HG03139 (cell line): Measurements from ENCODE around the gene OR6M1.
A peak's percentile ranks its signal among the peaks of the same experiment; 100 is the strongest.

Source experiments
- ATAC-seq: cut with Tn5 transposase; IDR thresholded peaks from one replicate; pipeline ENCODE4 v1.9.1; 2021; ENCODE audit not compliant: unreplicated experiment

Gene OR6M1, protein sequence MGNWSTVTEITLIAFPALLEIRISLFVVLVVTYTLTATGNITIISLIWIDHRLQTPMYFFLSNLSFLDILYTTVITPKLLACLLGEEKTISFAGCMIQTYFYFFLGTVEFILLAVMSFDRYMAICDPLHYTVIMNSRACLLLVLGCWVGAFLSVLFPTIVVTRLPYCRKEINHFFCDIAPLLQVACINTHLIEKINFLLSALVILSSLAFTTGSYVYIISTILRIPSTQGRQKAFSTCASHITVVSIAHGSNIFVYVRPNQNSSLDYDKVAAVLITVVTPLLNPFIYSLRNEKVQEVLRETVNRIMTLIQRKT

DNA sequence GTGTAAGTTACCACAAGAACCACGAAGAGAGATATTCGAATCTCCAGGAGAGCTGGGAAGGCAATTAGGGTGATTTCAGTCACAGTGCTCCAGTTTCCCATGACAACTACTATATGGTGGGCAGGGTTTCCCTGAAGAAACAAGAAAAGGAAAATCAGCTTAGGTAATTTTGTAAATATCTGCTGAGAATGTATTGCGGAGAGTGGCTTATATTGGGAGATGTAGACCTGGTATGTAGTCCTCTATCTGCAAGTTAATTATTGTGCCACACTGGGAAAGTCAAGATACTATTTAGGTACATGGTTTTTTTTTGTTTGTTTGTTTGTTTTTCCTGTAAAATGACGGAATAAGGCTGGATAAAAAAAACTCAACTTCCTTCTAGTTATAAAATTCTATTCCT is at the start of gene OR6M1:
Gene OR6M1, minus strand, starts transcription at position 101 of the 400 bp plus-strand sequence. Its CDS starts 0 bp downstream, at position 101.
- ATAC-seq, result no peak

DNA sequence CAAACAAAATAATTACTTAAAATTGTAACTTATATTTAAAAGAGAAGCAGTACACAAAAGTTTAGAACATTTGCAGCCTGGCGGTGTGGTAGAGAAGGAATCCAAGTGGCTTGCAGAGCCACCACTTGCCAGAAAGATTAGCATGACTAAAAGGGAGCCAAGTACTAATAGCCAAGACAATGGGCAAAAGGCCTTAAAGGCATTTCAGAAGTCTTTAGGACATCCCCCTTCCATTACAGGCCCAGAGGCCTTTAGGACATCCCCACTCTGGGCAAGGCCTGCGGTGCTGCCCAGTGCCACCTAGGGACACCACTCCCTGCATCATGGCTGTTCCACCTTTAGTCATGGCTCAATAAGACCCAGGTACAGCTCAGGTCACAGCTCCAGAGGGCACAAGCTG is 46.9 kb upstream of the OR6M1 start:
- no peak for ATAC-seq

DNA sequence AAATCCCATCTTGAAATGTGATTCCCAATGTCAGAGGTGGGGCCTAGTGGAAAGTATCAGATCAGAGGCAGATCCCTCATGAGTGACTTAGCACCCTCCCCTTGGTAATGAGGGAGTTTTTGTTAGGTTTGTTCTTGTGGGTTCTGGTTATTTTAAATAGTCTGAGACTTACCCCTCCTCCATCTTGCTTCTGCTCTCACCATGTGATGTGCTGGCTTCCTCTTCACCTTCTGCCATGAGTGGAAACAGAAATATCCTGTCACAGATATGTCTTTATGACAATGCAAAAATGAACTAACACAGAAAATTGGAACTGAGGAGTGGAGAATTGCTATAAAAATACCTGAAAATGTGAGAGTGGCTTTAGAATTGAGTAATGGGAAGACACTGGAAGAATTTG is 46.2 kb upstream of the OR6M1 start:
- no peak for ATAC-seq

DNA sequence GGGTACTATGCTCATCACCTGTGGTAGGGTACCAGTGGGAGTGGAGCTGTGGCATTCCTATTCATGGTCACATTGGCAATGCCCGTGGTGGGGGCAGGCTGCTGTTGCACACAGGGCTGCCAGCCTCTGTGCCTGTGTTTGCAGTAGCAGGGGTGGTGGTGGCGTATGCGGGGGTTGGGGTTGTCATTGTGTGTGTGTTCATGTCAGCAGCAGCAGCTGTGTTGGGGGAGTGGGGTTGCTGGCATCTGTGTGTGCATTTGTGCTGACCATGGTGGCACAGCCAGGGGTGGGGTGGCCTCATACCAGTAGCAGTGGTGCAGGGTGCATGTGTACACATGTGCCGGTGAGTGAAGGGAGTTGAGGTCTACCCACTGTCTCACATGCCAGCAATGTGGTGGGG is 45.0 kb upstream of the OR6M1 start:
- ATAC-seq, result no peak

DNA sequence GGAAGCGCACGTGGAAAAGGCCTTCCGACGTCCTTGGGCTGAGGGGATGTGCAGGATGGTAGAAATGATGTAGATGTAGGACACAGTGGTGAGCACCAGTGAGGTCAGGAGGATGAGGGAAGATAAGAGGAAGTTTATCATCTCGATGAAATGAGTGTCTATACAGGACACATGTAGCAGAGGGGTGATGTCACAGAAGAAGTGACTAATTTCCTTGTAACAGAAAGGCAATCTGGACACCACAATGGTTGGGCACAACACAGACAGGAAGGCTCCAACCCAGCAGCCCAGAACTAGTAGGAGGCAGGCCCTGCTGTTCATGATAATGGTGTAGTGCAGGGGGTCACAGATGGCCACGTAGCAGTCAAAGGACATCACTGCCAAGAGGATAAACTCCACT is 35.0 kb upstream of the OR6M1 start:
- ATAC-seq, result no peak

DNA sequence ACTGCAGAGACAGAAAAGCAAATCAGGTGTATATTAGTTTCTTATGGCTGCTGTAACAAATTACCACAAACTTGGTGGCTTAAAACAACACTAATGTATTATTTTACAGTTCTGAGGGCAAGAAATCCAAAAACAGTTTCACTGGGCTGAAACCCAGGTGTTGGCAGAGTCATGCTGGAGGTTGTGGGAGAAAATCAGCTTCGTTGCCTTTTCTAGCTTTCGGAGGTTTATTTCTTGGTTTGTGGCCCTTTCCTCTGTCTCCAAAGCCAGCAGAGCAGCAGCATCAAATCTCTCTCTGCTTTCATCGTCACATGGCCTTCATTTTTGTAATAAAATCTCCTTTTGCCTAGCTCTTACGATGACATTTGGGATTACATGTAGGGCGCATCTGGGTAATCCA is 33.0 kb upstream of the OR6M1 start:
- no peak for ATAC-seq

DNA sequence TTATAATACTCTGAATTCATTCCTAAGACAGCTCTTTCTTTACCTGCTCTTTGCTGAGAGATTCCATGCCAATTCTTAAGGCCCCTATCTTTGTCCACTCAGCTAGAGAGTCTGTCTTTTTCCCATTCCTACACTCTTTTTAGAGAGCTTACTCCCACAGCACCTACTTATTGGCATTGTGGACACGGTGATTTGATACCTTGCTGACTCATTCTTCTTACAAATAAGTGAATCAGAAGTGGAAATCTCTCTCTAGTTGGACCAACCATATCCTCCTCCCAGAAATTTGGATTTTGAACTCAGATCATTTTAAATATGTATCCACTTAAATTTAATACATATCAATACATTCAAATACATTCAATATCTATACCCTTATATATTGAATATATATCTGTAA is 32.5 kb upstream of the OR6M1 start:
- no peak for ATAC-seq

DNA sequence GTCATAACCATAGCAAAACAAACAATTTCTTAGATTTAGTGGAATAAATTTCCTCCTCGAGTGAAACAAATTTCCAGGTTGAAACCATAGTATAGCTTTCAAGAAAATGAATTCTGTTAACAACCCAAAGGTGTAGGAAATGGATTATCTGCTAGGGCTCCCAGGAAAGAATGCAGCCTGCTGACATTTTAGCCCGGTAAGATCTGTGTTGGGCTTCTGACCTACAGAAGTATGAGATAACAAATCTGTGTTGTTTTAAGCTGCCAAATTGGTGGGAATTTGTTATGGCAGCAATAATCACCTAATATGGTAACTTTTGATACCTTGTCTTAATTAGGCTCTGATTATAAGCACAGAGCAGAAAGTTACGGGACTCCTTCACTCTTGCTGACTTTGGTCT is 32.0 kb upstream of the OR6M1 start:
- ATAC-seq, result no peak

DNA sequence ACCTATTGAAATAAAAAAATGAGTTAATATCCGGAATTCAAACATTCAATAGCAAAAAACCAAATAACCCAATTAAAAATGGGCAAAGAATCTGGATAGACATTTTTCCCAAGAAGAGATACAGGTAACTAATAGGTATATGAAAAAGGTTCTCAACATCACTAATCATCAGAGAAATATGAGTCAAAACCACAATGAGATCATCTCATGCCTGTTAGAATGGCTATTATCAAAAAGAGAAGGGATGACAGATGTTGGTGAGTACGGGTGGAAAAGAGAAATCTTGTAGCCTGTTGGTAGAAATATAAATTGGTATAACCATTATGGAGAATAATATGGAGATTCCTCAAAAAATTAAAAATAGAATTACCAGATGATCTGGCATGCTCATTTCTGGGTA is 26.9 kb upstream of the OR6M1 start:
- ATAC-seq, result no peak

DNA sequence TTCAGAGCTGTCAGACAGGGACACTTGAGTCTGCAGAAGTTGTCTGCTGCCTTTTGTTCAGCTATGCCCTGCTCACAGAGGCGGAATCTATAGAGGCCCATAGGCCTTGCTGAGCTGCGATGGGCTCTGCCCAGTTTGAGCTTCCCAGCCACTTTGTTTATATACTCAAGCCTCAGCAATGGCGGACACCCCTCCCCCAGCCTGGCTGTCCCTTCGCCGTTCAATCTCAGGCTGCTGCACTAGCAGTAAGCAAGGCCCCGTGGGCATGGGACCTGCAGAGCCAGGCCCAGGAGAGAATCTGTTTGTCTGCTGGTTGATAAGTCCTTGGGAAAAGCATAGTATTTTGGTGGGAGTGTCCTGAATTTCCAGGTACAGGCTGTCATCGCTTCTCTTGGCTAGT is 23.6 kb upstream of the OR6M1 start:
- no peak for ATAC-seq

DNA sequence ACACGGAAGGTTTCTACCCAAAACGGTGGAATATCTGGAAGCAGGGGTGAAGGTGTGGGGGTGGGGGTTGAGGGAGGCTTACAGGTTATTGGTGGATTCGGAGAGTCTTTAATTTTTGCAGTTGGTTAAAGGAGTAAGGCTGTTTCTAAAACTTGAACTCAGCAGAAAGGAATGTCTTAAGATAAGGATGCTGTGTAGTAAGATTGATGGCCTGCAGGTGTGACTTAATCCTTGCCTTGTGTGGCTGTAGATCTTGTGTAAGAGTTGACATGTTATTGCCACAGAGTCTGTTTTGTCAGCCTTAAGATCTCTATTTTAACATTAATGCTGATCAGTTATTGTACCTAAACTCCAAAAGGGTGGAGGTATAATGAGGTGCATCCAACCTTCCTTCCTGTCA is 16.4 kb upstream of the OR6M1 start:
- no peak for ATAC-seq

DNA sequence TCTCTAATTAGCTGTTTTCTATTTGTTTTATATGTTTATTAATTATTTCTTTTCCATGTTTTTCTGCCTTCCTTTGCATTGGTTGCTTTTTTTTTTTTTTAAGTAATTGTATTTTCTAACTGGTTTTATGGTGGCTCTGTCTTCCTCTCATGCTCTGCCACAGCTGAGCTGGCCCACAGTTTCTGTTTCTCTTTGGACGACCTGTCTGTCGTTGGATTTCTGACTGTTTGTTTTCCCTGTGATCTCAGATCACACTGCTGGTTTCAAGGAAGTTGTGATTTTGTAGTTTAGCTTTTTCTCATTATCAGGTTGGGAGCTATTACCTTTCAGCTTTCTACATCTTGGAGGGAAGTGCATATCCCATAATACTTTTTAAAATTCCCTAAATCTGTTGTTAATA is 15.9 kb upstream of the OR6M1 start:
- peak; percentile 92 for ATAC-seq

DNA sequence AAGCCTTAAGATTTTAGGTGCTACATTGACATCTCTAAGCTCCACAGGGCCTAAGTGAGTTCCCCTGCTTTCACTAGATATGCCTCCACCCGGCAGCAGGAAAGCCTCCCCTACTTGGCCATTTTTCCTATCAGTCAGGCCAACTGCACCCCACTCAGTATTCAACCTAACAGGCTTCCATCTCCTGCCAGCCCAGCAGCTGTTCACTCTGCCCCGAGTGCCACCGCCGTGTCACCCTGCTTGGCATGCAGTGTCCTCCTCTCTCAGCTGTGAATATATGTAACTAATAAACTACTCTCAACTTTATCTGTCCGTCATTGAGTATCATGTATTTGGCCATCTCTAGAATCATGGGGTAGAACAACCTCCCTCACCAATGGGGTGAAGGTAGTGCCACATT is 9.0 kb upstream of the OR6M1 start:
- ATAC-seq, result no peak

DNA sequence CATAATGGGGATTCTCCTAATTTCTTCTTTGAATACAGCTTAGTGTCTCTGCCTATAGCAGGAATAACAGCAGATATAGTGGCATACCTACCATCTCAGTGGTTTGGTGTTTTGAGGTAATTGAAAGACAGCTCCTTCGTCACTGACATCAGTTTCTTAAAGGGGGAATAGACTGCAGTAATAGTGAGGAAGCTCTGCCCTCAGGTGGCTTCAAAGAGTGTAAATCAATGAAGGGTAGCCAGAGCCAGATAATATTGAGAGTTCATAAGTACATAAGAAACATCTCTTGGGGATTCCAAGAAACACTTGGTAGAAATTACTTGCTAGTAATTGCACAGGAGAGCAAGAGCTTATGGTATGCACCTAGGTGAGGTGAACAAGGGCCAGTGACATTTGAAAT is 4.4 kb downstream of the OR6M1 start:
- no peak for ATAC-seq

DNA sequence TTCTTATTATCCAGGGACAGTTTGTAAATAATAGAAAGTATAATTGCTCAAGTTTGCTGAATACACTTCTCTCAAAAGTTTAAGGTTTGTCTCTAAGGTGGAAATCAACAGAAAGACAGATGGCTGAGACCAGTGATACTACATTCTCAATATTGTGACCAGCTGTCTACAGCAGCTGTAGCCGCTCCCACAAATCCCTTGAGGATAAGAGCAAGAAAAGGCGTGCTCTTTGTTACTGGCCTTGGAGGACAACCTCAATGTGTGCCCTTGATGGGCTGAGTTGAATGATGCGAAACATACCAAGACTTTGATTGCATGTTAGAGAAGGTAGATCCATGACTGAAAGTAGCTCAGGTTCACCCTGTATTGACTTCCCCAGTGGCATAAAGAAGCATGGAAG is 6.1 kb downstream of the OR6M1 start:
- ATAC-seq, result no peak

DNA sequence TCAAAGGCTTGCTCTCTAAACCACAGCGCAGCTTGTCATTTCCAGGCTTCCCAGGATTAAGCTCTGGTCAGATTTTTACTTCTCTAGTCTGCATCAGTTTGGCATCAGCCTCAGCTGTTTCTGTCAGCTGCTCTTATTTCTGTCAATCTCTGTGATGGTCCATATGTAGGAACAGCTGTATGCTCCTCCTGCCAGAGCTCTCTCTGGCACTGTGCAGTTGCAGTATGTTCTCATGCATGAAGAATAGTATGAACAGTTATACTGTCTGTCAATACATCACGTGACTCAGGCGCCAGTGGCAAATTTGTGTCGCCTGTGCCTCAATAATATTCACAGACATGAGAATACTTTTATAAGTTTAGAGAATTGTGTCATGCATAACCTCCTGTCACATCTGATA is 6.7 kb downstream of the OR6M1 start:
- no peak for ATAC-seq

DNA sequence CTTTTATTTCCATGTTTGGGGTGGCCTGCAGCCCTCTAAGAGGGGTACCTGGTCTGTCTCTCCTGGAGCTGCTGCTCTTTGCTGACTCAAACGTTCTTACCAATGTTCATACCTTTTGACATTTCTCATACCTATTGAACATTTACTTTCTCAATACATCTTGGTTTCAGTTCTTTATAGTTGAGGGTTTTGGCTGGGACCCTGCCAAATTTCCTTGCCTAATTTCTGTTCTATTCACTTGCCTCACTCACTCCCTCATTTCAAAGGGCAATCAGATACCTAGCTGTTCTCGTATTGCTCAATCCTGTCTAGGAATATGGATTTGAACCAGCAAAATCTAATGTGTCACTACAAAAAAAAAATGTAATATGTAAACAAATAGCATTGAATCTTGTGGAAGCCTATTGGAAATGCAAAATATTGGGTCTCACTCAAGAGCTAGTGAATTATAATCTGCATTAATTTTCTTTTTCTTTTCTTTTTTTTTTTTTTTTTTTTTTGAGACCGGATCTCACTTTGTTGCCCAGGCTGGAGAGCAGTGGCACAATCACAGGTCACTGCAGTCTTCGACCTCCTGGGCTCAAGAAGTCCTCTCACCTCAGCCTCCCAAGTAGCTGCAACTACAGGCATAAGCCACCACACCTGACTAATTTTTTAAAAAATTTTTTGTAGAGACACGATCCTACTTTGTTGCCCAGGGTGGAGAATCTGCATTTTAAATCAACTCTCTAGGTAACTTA is 7.5 kb downstream of the OR6M1 start:
- no peak for ATAC-seq

DNA sequence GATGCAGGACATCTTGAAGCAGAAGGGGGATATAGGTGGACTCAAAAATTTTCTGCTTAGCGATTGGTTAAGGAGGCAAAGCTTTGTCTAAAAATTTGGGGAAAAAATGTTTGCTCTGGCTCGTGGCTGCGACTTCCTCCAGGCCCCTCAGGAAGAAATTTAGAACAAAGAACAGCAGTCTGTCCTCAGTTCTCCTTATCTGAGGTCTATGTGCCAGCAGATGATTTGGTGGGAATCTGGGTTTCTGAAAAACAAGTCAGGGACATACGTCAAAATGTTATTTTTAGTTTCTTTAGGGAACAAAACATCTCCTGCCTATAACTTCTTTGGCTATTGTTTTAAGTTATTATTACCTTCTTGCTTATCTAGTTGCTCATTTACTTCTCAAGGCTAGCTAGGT is 8.1 kb downstream of the OR6M1 start:
- no peak for ATAC-seq

DNA sequence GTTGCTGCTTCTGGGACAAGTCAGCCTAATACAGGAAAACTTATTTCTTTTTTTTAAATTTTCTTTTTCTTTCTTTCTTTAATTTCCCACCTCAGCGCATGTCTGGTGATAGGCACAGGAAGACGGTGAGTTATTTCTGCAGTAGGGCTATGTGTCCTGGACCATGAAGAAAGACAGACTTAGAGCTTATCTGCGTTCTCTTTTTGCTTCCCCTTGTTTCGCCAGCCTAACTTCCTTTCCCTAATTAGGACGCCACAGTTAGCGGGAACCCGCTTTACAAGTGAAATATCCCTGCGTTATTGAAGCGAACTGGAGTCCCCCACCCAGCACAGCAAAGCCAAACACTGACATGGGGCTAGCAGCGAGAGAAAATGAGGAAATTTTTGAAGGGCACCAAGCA is 8.6 kb downstream of the OR6M1 start:
- no peak for ATAC-seq

DNA sequence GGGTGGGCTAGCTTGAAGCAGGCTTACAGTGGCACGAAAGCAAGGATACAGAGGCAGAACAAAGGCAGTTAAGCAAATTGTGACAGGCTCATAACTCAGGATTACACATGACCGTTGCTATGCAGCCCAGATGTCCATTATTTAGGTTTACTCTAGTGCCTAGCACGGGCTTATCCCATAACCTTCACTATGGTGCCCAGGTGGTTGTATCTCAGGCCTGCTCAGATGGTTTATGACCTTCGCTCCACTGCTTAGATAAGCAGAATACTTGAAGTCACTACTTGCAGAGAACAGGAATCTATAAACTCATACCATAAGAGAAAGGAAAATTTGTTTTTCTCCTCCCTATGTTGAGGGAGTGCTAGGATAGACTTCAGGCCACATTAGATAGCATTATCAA is 9.0 kb downstream of the OR6M1 start:
- no peak for ATAC-seq

DNA sequence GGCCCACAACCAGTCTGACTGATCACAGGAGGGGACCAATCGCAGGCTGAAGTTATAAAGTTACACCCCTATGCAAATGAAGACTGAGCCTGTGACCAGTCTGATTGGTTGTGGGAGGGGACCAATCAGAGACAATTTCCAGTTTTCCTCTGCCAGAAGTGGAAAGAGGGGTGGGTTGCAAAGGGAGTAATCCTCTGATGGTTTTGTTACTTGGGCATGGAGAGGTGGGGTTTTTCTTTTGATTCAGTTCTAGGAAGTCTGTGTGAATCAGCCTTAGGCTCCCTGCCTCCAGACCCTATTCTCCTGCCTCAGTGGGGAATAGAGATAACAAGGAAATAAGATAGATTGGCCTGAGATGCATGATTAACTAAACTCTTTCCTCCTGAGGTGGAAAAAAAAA is 9.9 kb downstream of the OR6M1 start:
- ATAC-seq, result no peak

DNA sequence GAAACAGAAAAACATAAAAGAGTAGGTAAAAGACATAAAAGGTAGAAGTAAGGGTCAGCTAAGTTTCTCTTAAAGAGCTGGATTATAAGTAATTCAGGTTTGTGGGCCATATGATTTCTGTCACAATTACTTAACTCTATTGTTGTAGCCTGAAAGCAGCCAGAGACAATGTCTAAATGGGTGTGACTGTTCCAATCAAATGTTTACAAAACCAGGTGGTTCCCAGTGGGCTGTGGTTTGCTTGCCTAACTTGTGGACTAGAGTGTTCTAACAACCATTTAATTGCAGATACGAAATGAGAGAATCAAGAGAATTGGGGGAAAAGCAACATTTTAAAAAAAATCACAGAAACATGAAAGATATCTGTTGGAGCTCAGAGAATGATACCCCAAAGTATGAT is 22.6 kb downstream of the OR6M1 start:
- ATAC-seq, result no peak

DNA sequence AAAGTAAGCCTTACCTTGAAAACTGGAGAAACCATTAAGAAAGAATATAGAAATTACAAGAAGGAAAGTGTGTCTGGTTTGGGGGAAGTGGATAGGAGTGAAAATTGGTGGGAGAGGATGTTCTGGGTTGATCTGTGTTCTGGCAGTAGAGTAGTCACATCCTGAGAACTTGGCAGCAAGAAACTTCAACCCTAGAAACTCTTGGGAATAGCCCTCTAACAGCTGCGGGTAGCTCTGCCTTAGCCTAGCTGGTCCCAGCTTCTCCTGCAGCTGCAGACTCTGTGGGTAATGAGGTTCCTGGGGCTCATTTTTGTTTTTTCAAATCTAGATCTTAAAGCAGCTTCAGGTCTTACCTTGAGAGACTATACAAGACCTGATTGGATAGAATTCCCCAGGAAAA is 27.6 kb downstream of the OR6M1 start:
- no peak for ATAC-seq
